GM12878 (cell line): ENCODE results near the gene LRRC37B. TPM values are rescaled to one million over a fixed set of nuclear protein-coding genes. Genes with fewer than 3 reads are reported as not detected.
"Not testable (repeated sequence)": the region's sequence is repeated elsewhere in the genome, so short reads cannot be mapped to it uniquely, and the experiment has no call there.

Experiments used
- ATAC-seq: fragments of 200-7000 bp; cut with Tn5 transposase; 3 replicates; pipeline ENCODE4 v1.9.1; 2020; ENCODE audit warnings: mild to moderate bottlenecking, moderate library complexity
- BruUV-seq: library from RNA; stranded (reverse); fragments of 400-500 nt; replicated peaks from 2 replicates; lab custom pipeline; 2021; lab: Mats Ljungman, UMichigan
- CTCF ChIA-PET: fragments of 300-600 bp; sonication (Branson Sonifier 250); formaldehyde crosslinking; extraction: SDS; loops from one replicate; lab custom pipeline; 2021; ENCODE audit warnings: inconsistent platforms; lab: Yijun Ruan, JAX
- POLR2A ChIA-PET: fragments of 350-600 bp; formaldehyde crosslinking; extraction: SDS; loops from one replicate; lab custom pipeline; 2021; ENCODE audit warnings: inconsistent platforms; lab: Charles Lee
- RAD21 ChIA-PET: fragments of 300-600 bp; sonication (Branson Sonifier 250); formaldehyde crosslinking; loops from one replicate; lab custom pipeline; 2023; ENCODE audit warnings: antibody characterized with exemption; ENCODE audit not compliant: unreplicated experiment; lab: Charles Lee
- SMC1A ChIA-PET: fragments of 300-600 bp; sonication (Branson Sonifier 250); formaldehyde crosslinking; loops from one replicate; lab custom pipeline; 2023; ENCODE audit not compliant: unreplicated experiment, uncharacterized antibody; lab: Charles Lee
- DNase-seq: peaks from one replicate; pipeline ENCODE4 v3.0.0-alpha.2; 2011; ENCODE audit warnings: low read depth, low spot score
- FAIRE-seq: peaks from 3 replicates; lab custom pipeline; 2011; peaks lifted over from hg19 to GRCh38; lab: Jason Lieb, UNC
- H2AFZ ChIP-seq: 2 replicates; pipeline ENCODE4 v1.6.0; 2011; ENCODE audit warnings: low read depth, low read length, control low read depth; ENCODE audit not compliant: control insufficient read depth
- H3K27ac ChIP-seq: 2 replicates; pipeline ENCODE4 v1.5.1; 2011; ENCODE audit warnings: control low read depth; ENCODE audit not compliant: control insufficient read depth, insufficient read depth
- H3K27me3 ChIP-seq, 2 experiments: replicated peaks in 1 of 2; 2 replicates each; pipeline versions ENCODE4 v1.6.0 to v1.6.1; 2011; ENCODE audit warnings: low read length in 1 of 2; ENCODE audit not compliant: control insufficient read depth in 2 of 2, insufficient read depth in 2 of 2
- H3K36me3 ChIP-seq, 2 experiments: 2 replicates each; pipeline ENCODE4 v1.5.1; 2011; ENCODE audit warnings: low read length in 1 of 2; ENCODE audit not compliant: control insufficient read depth in 2 of 2, insufficient read depth in 2 of 2
- H3K4me1 ChIP-seq: 2 replicates; pipeline ENCODE4 v1.6.1; 2011; ENCODE audit warnings: mild to moderate bottlenecking, low read length, moderate library complexity, mixed read lengths; ENCODE audit not compliant: control insufficient read depth, insufficient read depth
- H3K4me2 ChIP-seq: 2 replicates; pipeline ENCODE4 v1.6.0; 2011; ENCODE audit warnings: control low read depth; ENCODE audit not compliant: control insufficient read depth, insufficient read depth
- H3K4me3 ChIP-seq: fragments of 200-600 bp; sonication (generic); 2 replicates; pipeline ENCODE4 v1.5.1; 2016
- H3K79me2 ChIP-seq: 2 replicates; pipeline ENCODE4 v1.6.0; 2011; ENCODE audit warnings: low read length; ENCODE audit not compliant: control insufficient read depth, insufficient read depth
- H3K9ac ChIP-seq: 2 replicates; pipeline ENCODE4 v1.8.0; 2011; ENCODE audit warnings: low read length, control low read depth, mixed read lengths; ENCODE audit not compliant: control insufficient read depth, insufficient read depth
- H3K9me3 ChIP-seq: replicated peaks from 3 replicates; pipeline ENCODE4 v1.5.1; 2011; ENCODE audit warnings: mild to moderate bottlenecking, low read length; ENCODE audit not compliant: control insufficient read depth, insufficient read depth
- H4K20me1 ChIP-seq: 2 replicates; pipeline ENCODE4 v1.6.0; 2011; ENCODE audit not compliant: control insufficient read depth, insufficient read depth
- ATF3 ChIP-seq: IDR thresholded peaks from 2 replicates; pipeline ENCODE4 v1.6.1; 2011; ENCODE audit warnings: low read depth, mild to moderate bottlenecking, low read length, moderate library complexity, borderline replicate concordance; ENCODE audit errors: extremely low read depth
- BHLHE40 ChIP-seq, 2 experiments: fragments of 450-650 bp in 1 of 2; IDR thresholded peaks; 2 replicates each; pipeline ENCODE4 v1.6.1; 2011 to 2017; ENCODE audit warnings: low read depth in 2 of 2, borderline replicate concordance in 1 of 2, improper control_type of control experiment in 1 of 2, low read length in 1 of 2, mild to moderate bottlenecking in 1 of 2
- CEBPZ ChIP-seq: fragments of 150-350 bp; IDR thresholded peaks from 2 replicates; pipeline ENCODE4 v1.6.1; 2016; ENCODE audit warnings: low read depth, low read length
- CHD2 ChIP-seq: IDR thresholded peaks from 2 replicates; pipeline ENCODE4 v1.6.1; 2011; ENCODE audit warnings: low read depth, low read length, improper control_type of control experiment, borderline replicate concordance
- CREM ChIP-seq: IDR thresholded peaks from 2 replicates; pipeline ENCODE4 v1.6.1; 2014; ENCODE audit warnings: antibody characterized with exemption, low read depth
- EGR1 ChIP-seq, 2 experiments: IDR thresholded peaks; 1 replicate in 1 of 2; 2 replicates in 1 of 2; pipeline ENCODE4 v1.6.1; 2011 to 2012; ENCODE audit warnings: low read depth in 2 of 2, low read length in 2 of 2, borderline replicate concordance in 1 of 2, mild to moderate bottlenecking in 1 of 2, moderate library complexity in 1 of 2
- HDAC2 ChIP-seq: fragments of 200-600 bp; sonication (generic); IDR thresholded peaks from 2 replicates; pipeline ENCODE4 v1.6.1; 2017
- HDAC6 ChIP-seq: fragments of 200-600 bp; sonication (generic); IDR thresholded peaks from one replicate; pipeline ENCODE4 v1.8.0; 2017; ENCODE audit warnings: antibody characterized with exemption; ENCODE audit not compliant: unreplicated experiment
- IRF4 ChIP-seq: IDR thresholded peaks from 2 replicates; pipeline ENCODE4 v1.6.1; 2011; ENCODE audit warnings: low read depth, low read length
- MAX ChIP-seq: IDR thresholded peaks from 2 replicates; pipeline ENCODE4 v1.6.1; 2012; ENCODE audit warnings: low read depth, low read length, improper control_type of control experiment
- NBN ChIP-seq: fragments of 450-650 bp; IDR thresholded peaks from 2 replicates; pipeline ENCODE4 v1.6.1; 2016
- RAD21 ChIP-seq: IDR thresholded peaks from 2 replicates; pipeline ENCODE4 v1.6.1; 2011; ENCODE audit warnings: mild to moderate bottlenecking, low read depth, low read length, moderate library complexity; ENCODE audit not compliant: insufficient read depth
- RCOR1 ChIP-seq: conservative IDR thresholded peaks from 2 replicates; pipeline ENCODE4 v1.6.1; 2012; ENCODE audit warnings: low read depth, low read length, improper control_type of control experiment
- SREBF2 ChIP-seq: IDR thresholded peaks from 2 replicates; pipeline ENCODE4 v1.6.1; 2012; ENCODE audit warnings: mild to moderate bottlenecking, low read length
- USF1 ChIP-seq: IDR thresholded peaks from 2 replicates; pipeline ENCODE4 v1.6.1; 2011; ENCODE audit warnings: borderline replicate concordance, low read depth, mild to moderate bottlenecking, moderate library complexity, mixed read lengths, low read length; ENCODE audit not compliant: insufficient read depth; ENCODE audit errors: extremely low read length
- YY1 ChIP-seq: IDR thresholded peaks from 2 replicates; pipeline ENCODE4 v1.6.1; 2011; ENCODE audit warnings: low read depth, mild to moderate bottlenecking, low read length
- WGBS: methylation state at CpG from one replicate; pipeline ENCODE4 v1.1.6; 2016; ENCODE audit warnings: low lambda C conversion rate; ENCODE audit not compliant: insufficient replicate concordance, insufficient coverage; ENCODE audit errors: missing lambda C conversion rate; 5-methylcytosine and 5-hydroxymethylcytosine counted together
- in situ Hi-C: fragments of 300-500 bp; cut with MboI; formaldehyde crosslinking; loops from 9 replicates; pipeline ENCODE4 v1.14.3; 2018; ENCODE audit warnings: mixed read lengths
- intact Hi-C: fragments of 100-400 bp; cut with micrococcal nuclease; formaldehyde crosslinking; loops from one replicate; pipeline ENCODE4 v1.14.2; 2022; ENCODE audit not compliant: unreplicated experiment
- polyA plus RNA-seq, 11 experiments: library from polyadenylated mRNA; depleted of rRNA in 4 of 11; unstranded in 6 of 11; stranded (reverse) in 5 of 11; fragments of >200 nt; fragmentation: Nextera tagmentation in 4 of 11; fragmentation: Illumina TruSeq in 1 of 11; extraction: Ambion mirVana in 4 of 11; extraction: Trizol in 1 of 11; gene quantifications; 1 replicate in 1 of 11; 2 replicates in 10 of 11; pipeline versions ENCODE4 v1.2.1 to v1.2.3, GENCODE V29; 2011 to 2016; ENCODE audit warnings: inconsistent platforms in 2 of 11, missing spikeins in 2 of 11, low read depth in 1 of 11
- total RNA-seq, 4 experiments: library from RNA; depleted of rRNA in 3 of 4; stranded (reverse); fragments of >200 nt in 3 of 4; fragmentation: Illumina TruSeq in 1 of 4; extraction: Trizol in 1 of 4; gene quantifications; 2 replicates each; pipeline versions ENCODE4 v1.2.1 to v1.2.3, GENCODE V29; 2013 to 2021

LRRC37B gene
- total and polyA plus RNA-seq, 10 of the 15 experiments (the other 5 are each of a cell fraction or from before 2014, with no cell fraction given), result 3.2 to 25.7 (median 9.2) TPM

GRCh38 chr17:32006957-32007462 is at the start of gene LRRC37B (continued):
- peak; percentile 77 for TF ChIP-seq YY1
- no peak for TF ChIP-seq HDAC6
- TF ChIP-seq MAX, result peak; percentile 83
- TF ChIP-seq CHD2, result peak; percentile 58; the same call in 1 of the 2 replicates
- TF ChIP-seq CEBPZ, result no peak
- peak; percentile 94 to 98 for TF ChIP-seq BHLHE40 (IDR thresholded peaks at IDR 0.05; ENCODE audit: borderline replicate concordance in 1 of 2, low read depth in 2 of 2, low read length in 1 of 2)
- 0 out of 2 replicates have a peak, but pooled peaks have one; percentile 70 for TF ChIP-seq RCOR1
- TF ChIP-seq RAD21, result peak; percentile 46
- TF ChIP-seq HDAC2, result no peak
- 0 out of 2 replicates have a peak, but pooled peaks have one; percentile 43 for TF ChIP-seq CREM
- peak in 1 of 2 experiments; percentile 94; a peak in 2 of 3 replicates for TF ChIP-seq EGR1 (IDR thresholded peaks at IDR 0.05; ENCODE audit: borderline replicate concordance in 1 of 2, low read depth in 2 of 2, low read length in 2 of 2)
- no peak for TF ChIP-seq NBN
- TF ChIP-seq IRF4, result no peak
- peak; percentile 85; the same call in 1 of the 2 replicates for TF ChIP-seq ATF3
- TF ChIP-seq SREBF2, result no peak
- TF ChIP-seq USF1, result peak; percentile 92
- TF ChIP-seq, all 136 proteins: peak for 24

- BruUV-seq, result not testable (repeated sequence)
- peaks cover 0 to 23% of the 10 kb centered on the region in 2 experiments; a peak in 2 of 4 replicates for H3K36me3 ChIP-seq
- 96% methylated on average over 8 of the region's 8 CpGs for WGBS
These were observed 43.1 kb upstream of the LRRC37B start for GRCh38 chr17:31964131-31964530.

More at GRCh38 chr17:31964131-31964530, 43.1 kb upstream of the LRRC37B start:
- H3K9ac ChIP-seq, H3K9me3 ChIP-seq, DNase-seq, H3K4me1 ChIP-seq, CTCF ChIA-PET, H3K27me3 ChIP-seq, intact Hi-C loops, H3K79me2 ChIP-seq, in situ Hi-C loops, H2AFZ ChIP-seq, H3K27ac ChIP-seq, H3K4me3 ChIP-seq, SMC1A ChIA-PET, ATAC-seq, POLR2A ChIA-PET, H4K20me1 ChIP-seq, RAD21 ChIA-PET, H3K4me2 ChIP-seq, FAIRE-seq: not testable (repeated sequence)
